ENCODE data around the gene CLDN19.
A peak's percentile ranks its signal among the peaks of the same experiment; 100 is the strongest.

Gene CLDN19, protein sequence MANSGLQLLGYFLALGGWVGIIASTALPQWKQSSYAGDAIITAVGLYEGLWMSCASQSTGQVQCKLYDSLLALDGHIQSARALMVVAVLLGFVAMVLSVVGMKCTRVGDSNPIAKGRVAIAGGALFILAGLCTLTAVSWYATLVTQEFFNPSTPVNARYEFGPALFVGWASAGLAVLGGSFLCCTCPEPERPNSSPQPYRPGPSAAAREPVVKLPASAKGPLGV

DNA sequence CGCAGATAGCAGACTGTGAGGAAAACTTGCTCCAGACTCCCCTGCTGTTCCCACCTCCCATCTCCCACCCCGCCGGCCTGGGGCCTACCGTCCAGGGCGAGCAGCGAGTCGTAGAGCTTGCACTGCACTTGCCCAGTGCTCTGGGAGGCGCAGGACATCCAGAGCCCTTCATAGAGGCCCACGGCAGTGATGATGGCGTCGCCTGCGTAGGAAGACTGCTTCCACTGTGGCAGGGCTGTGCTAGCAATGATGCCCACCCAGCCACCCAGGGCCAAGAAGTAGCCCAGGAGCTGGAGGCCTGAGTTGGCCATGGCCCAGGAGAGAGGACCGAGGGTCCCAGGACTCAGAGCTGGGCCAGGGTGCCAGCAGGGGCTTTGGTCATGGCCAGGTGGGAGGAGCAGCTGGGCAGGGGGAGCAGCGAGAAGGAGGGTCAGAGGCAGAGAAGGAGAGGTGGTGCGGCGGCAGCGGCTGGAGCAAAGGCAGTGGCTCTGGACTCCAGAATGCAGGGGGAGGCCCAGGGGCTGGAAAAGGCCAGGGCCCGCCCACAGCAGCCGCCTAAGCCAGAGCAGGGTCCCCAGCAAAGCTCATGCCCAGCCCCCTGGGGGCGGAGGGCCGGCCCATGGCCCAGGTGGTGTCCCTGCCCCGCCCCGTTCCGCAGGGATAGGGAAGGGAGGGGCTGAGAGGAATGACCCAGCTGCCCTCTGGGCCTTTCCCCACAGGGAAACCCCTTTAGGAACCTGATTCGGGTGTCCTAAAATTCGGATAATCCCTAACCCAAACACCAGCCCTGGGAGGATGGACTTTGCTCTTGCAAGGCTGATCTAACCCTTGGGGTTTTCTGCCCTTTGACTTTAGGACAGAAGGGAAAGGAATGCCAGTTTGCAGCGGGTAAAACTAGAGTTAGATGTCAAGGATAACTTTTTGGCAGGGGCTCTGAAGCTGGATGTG is at the start of gene CLDN19:
TSS of gene CLDN19 (minus strand) at position 484 of the 948 bp plus-strand sequence. CDS start at position 311, 173 bp downstream.
- no peak for DNase-seq (ENCODE audit: low read depth)

DNA sequence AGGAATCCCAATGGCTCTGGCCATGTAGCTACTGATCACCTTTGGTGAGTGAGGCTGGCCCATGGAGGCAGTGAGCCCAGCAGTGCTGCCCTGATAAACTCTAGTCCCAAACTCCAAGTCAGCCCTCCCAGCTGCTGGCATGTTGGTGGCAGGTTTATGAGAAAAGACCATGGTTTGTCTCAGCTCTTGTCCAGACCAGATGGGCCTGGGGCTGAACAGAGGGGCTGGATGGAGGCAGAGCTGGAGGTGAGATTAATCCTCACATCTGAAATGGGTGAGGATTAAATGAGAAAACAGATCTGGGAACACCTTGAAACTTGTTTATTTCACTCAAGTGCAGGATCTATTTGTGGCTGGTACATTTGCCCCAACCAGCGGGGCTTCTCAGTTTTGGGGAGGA is 48.0 kb upstream of the CLDN19 start:
- no peak for DNase-seq (ENCODE audit: low read depth)

DNA sequence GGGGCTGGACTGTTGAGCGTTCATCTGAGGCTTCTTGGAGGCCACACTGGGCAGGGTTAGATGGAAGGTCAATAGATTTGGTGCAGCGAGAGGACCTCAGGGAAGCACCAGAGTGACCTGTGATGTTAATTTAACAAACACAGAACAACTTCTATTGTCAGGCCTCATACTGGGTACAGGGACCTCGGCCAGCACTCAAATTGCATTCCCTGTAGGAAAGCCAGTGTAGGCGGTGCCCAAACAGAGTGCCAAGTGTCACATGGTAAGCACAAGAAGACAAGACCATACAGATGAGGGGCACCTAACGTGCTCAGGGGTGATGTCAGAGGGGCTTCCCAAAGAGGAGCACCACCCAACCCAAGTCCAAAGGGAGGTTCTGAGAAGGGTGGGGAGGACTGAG is 46.1 kb upstream of the CLDN19 start:
- DNase-seq (ENCODE audit: low read depth): no peak

GRCh38 chr1:42784946-42785693 is 45.1 kb upstream of the CLDN19 start, which contains the start of gene TMEM269:
TSS of gene TMEM269 (plus strand) at chr1:42784991. CDS start at chr1:42789894, 4,903 bp downstream.
- peak; percentile 31 for DNase-seq (ENCODE audit: low read depth)

DNA sequence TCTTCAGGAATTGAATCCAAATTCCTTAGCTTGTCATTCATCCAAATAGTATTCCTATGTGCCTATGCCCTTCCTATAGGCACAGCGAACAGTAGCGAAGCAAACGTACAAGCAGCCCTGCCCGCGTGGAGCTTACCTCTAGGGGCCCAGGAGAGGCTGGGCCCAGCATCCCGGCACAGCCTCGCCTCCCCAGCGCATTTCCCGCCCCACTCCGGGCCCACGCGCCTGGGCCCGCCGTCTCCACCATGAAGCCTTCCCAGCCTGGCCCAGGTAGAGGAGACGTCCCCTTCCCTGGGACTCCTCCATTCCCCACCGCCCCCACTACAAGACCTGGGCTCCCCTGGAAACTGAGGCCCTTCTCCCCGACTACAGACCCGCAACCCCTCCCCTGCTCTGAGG is 44.5 kb upstream of the CLDN19 start:
- DNase-seq (ENCODE audit: low read depth): no peak

DNA sequence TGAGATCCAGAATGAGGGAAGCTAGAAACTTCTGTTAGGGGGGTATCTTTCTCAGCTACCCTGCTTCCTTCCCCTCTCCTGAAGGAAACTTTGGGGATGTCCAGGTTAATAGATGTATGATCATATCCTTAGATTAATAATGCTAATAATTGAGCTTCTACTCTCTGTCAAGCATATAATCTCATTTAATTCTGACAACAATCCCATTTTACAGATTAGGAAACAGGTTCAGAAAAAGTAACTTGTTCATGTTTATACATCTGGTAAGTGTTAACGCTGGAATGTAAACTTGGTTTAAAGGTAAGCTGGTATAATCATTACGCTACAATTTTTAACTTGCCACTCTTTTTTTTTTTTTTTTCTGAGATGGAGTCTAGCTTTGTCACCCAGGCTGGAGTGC is 43.1 kb upstream of the CLDN19 start:
- DNase-seq (ENCODE audit: low read depth): no peak

- no peak for DNase-seq (ENCODE audit: low read depth)
These were observed 40.1 kb upstream of the CLDN19 start for GRCh38 chr1:42780176-42780575.

GRCh38 chr1:42779725-42780124 is 39.7 kb upstream of the CLDN19 start:
- no peak for DNase-seq (ENCODE audit: low read depth)

DNA sequence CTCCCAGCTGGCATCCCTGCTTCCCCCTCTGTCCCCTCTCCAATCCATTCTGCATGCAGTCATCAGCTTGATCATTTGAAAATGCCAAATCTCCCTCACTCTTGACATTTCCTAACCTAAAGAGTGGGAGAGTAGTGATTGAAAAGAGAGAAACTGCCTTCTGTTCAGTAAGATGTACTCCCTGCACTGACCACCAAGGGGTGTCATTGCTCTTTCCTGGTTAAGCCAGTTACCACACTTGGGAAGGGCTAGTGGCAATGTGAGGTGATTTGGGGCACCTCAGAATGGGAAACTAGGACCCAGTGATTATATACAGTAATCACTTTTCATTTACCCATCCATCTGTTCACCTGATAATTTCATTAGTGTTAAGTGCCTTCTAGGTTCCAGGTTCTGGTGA is 37.8 kb upstream of the CLDN19 start:
- no peak for DNase-seq (ENCODE audit: low read depth)

GRCh38 chr1:42776502-42776901 is 36.5 kb upstream of the CLDN19 start:
- no peak for DNase-seq (ENCODE audit: low read depth)

- no peak for DNase-seq (ENCODE audit: low read depth)
These were observed 35.0 kb upstream of the CLDN19 start for GRCh38 chr1:42774928-42775526.

DNA sequence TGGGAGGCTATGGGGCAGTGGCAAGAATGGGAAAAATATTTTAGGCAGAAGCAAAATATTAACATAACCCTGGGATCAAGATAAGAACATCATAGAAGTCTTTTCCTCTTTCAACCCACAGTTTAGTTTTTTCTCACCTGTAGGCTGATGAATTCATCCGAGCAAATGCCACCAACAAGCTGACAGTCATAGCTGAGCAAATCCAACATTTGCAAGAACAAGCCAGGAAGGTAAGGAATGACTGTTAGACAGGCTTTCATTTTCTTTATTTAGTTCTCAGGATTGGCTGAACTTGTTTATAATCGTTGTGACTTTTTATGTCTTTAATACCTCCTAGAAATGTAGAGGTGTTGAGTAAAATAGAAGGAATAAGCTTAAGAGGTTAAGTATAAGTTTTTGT is 33.4 kb upstream of the CLDN19 start:
- no peak for DNase-seq (ENCODE audit: low read depth)

DNA sequence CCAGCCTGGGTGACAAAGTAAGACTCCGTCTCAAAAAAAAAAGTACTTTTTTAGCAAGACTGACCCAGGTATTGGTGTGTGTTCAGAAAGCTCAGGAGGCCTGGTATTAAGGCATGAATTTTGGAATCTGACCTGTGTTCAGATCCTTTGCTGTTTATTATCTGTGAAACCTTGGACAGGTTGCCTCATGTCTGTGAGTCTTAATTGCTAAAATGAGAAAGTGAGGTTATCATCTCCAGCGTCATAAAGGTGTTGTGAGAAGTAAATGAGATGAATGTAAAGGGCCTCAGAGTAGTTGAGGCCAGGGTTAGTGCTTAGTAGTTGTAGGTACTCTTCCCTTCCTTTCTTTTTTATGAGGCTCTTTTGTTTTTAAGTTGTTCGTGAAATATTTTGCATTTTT is 29.8 kb upstream of the CLDN19 start:
- DNase-seq (ENCODE audit: low read depth): no peak

GRCh38 chr1:42768172-42768571 is 28.1 kb upstream of the CLDN19 start:
- no peak for DNase-seq (ENCODE audit: low read depth)

- no peak for DNase-seq (ENCODE audit: low read depth)
These were observed 27.5 kb upstream of the CLDN19 start for GRCh38 chr1:42767510-42768000.

DNA sequence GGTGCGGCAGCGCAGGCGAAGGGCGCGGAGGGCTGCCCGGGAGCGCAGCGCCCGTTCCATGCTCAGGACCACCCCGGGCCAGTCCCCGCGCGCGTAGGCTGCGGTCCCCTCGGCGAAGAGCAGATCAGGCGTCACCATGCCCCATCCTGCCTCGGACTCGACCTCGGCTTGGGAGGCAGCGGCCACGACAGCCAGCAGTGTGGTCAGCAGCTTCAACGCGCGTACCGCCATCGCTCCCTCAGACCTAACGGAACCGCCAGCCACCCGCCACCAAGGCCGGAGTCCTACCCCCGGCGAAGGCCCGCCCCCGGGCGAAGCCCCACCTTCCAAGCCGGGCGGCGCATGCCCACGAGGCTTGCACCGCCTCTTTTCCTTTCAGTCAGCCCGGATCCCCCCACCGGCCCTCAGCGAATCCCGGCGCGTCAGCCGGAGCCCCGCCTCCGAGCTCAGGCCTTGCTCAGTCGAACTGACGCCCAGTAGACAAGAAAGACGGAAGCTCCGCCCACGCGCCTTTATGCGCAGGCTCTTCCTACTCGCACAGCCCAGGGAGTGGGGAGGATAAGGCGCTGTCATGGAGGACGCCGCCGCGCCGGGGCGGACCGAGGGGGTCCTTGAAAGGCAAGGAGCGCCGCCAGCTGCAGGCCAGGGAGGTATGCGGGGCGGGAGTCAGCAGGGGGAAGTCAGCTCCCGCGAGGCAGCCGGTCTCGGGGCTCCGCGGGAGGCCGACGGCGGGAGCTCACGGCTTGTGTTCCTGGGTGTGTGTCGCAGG is 26.9 kb upstream of the CLDN19 start, which contains the start of the genes C1orf50 and P3H1:
TSS of gene C1orf50 (plus strand) at position 509 of the 769 bp plus-strand sequence. CDS start at position 572, 63 bp downstream.
TSS of gene P3H1 (minus strand) at position 288 of the 769 bp plus-strand sequence. CDS start at position 231, 57 bp downstream.
- peak; percentile 100 for DNase-seq (ENCODE audit: low read depth)

- DNase-seq (ENCODE audit: low read depth): peak; percentile 56
These were observed 26.1 kb upstream of the CLDN19 start for GRCh38 chr1:42765832-42766740.

DNA sequence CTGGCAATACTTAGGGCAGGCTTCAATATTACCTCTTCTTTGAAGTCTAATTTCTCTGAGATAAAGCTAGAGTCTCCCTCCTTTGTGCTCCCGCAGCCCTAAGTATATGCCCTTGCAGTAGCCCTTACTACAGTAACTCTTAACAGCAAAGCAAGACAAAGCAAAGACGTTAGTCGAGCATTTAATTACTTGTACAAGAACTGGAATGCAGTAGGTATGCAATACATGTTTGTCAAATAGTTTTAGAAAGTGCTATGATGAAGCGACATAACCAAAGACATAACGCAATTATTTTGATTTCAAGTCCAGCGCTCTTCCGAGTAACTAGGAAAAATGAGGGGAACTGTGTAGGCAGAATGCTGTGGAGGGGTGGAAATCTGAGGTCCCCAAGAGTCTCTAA is 25.2 kb upstream of the CLDN19 start:
- DNase-seq (ENCODE audit: low read depth): no peak

GRCh38 chr1:42762269-42762668 is 22.2 kb upstream of the CLDN19 start:
- no peak for DNase-seq (ENCODE audit: low read depth)

- DNase-seq (ENCODE audit: low read depth): no peak
These were observed 21.5 kb upstream of the CLDN19 start for GRCh38 chr1:42761567-42761966.

Data from activated T-cell treated with anti-CD3 and anti-CD28 coated beads for 48 hours (primary cell).